Ishikawa (cell line): ENCODE results near the gene VSX1.

Source experiments
- CEBPB ChIP-seq: IDR thresholded peaks from 2 replicates; pipeline ENCODE4 v1.6.1; 2012
- CREB1 ChIP-seq: IDR thresholded peaks from 2 replicates; pipeline ENCODE4 v1.6.1; 2012; ENCODE audit warnings: low read depth
- EGR1 ChIP-seq: IDR thresholded peaks from 2 replicates; pipeline ENCODE4 v1.6.1; 2012
- EP300 ChIP-seq: IDR thresholded peaks from 2 replicates; pipeline ENCODE4 v1.6.1; 2012; ENCODE audit warnings: borderline replicate concordance
- MAX ChIP-seq: IDR thresholded peaks from 2 replicates; pipeline ENCODE4 v1.6.1; 2012
- NFIC ChIP-seq: IDR thresholded peaks from 2 replicates; pipeline ENCODE4 v1.6.1; 2012
- RAD21 ChIP-seq: IDR thresholded peaks from 2 replicates; pipeline ENCODE4 v1.6.1; 2012; ENCODE audit warnings: low read depth
- REST ChIP-seq: IDR thresholded peaks from 2 replicates; pipeline ENCODE4 v1.6.1; 2012; ENCODE audit warnings: low read depth, mild to moderate bottlenecking
- TAF1 ChIP-seq: IDR thresholded peaks from 2 replicates; pipeline ENCODE4 v1.6.1; 2012; ENCODE audit warnings: low read depth, mild to moderate bottlenecking
- TCF12 ChIP-seq: IDR thresholded peaks from 2 replicates; pipeline ENCODE4 v1.6.1; 2012; ENCODE audit warnings: low read depth
- TEAD4 ChIP-seq: IDR thresholded peaks from 2 replicates; pipeline ENCODE4 v1.6.1; 2012
- USF1 ChIP-seq: IDR thresholded peaks from 2 replicates; pipeline ENCODE4 v1.6.1; 2012
- YY1 ChIP-seq: IDR thresholded peaks from 2 replicates; pipeline ENCODE4 v1.6.1; 2012; ENCODE audit warnings: low read depth
- ZBTB7A ChIP-seq: IDR thresholded peaks from 2 replicates; pipeline ENCODE4 v1.6.1; 2012; ENCODE audit warnings: low read depth

Gene VSX1

GRCh38 chr20:25054096-25054820, 27.7 kb downstream of the VSX1 start:
- no peak for TF ChIP-seq RAD21
- TF ChIP-seq CEBPB = no peak
- TF ChIP-seq NFIC = no peak
- TF ChIP-seq EGR1 = no peak
- no peak for TF ChIP-seq REST
- no peak for TF ChIP-seq ZBTB7A

GRCh38 chr20:25053255-25054031, 28.5 kb downstream of the VSX1 start:
- TF ChIP-seq YY1 = no peak
- no peak for TF ChIP-seq REST
- TF ChIP-seq TAF1 = no peak
- TF ChIP-seq NFIC = no peak
- no peak for TF ChIP-seq TEAD4
- no peak for TF ChIP-seq TCF12
- no peak for TF ChIP-seq MAX
- no peak for TF ChIP-seq ZBTB7A
- TF ChIP-seq CEBPB = no peak
- TF ChIP-seq USF1 = no peak

- TF ChIP-seq EP300 = no peak
- no peak for TF ChIP-seq ZBTB7A
- no peak for TF ChIP-seq EGR1
- TF ChIP-seq CEBPB = no peak
These were observed 29.4 kb downstream of the VSX1 start for GRCh38 chr20:25052255-25053194.

GRCh38 chr20:25051386-25052155, 30.4 kb downstream of the VSX1 start:
- no peak for TF ChIP-seq ZBTB7A
- no peak for TF ChIP-seq TAF1
- no peak for TF ChIP-seq EGR1

- TF ChIP-seq CREB1 = no peak
- no peak for TF ChIP-seq EGR1
- TF ChIP-seq USF1 = no peak
- TF ChIP-seq TAF1 = no peak
These were observed 31.2 kb downstream of the VSX1 start for GRCh38 chr20:25050501-25051350.
